HUDEP-2 (cell line): ENCODE data around the gene CASS4.

Experiments used
- DNase-seq, 76 experiments: peaks; one replicate each; lab custom pipeline; 2025; ENCODE audit not compliant: unreplicated experiment in 76 of 76; lab: John Stamatoyannopoulos, UW

Gene CASS4

GRCh38 chr20:56501116-56501515 lies 89.1 kb downstream of the CASS4 start:
- DNase-seq: no peak

- DNase-seq: no peak
These were observed 91.9 kb downstream of the CASS4 start for GRCh38 chr20:56503916-56504315.

GRCh38 chr20:56504373-56505005 lies 92.4 kb downstream of the CASS4 start:
- peak in 2 of 76 experiments; percentile 2 to 6 for DNase-seq

GRCh38 chr20:56506103-56506502 lies 94.0 kb downstream of the CASS4 start:
- no peak for DNase-seq
